Stimulated activated CD4-positive, alpha-beta T cell treated with anti-CD3 and anti-CD28 coated beads, Interleukin-4, amount 100 ng/mL, for 48 hours (primary cell): ENCODE data around the gene EDA.
A peak's percentile ranks its signal among the peaks of the same experiment; 100 is the strongest.

Experiments used
- DNase-seq, 2 donors: peaks; one replicate each; pipeline ENCODE4 v3.0.0-alpha.2; 2020; ENCODE audit warnings: low read depth in 2 of 2

The EDA gene

DNA sequence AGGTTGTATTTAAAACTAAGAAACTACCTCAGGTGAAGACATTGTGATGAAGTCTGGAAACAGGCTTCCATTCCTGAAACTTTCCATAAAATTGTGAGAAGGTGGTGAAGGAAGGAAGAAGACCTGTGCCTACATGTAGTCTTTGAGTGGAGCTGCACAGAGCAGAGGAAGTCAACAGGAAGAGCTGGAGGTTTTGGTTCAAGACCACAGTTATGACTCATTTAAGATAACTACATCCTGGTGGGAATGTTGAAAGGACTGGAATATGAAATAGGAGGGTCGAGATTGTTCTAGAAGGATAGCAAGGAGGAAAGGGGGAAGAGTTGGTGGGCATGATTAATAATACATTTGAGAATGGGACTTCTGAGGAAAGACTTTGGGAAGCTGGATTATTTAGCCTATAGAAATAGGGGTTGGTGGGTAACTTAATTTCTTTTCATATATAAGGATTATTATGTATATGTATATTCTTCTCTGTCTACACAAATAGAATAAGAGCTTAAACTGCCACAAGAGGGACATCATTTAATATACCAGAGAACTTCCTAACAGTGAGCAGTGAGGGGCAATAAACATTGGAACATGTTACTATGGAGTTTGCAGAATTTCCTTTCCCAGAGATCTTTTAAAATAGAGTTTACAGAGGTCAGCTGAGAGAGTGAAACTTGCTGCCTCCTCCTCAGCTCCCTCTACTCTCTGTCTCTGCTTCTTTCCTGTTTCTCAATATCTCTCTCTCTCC lies 410.4 kb downstream of the EDA start:
- no peak for DNase-seq

DNA sequence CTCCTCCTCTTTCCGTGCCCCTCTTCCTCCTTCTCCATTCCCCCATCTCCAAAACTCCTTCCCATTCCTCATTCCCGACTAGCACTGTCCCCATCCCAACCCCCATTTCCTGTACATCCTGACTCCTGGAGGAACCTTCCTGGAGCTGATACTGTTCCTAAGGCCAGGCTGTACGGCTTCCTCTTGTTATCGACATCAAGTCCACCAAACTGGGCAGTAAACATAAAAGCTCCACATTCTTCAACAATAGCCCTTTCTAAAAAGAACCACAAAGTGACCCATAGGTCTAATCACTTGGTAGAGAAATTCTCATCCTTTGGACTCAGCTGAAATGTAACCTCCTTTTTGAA lies 410.9 kb downstream of the EDA start:
- DNase-seq, result no peak

DNA sequence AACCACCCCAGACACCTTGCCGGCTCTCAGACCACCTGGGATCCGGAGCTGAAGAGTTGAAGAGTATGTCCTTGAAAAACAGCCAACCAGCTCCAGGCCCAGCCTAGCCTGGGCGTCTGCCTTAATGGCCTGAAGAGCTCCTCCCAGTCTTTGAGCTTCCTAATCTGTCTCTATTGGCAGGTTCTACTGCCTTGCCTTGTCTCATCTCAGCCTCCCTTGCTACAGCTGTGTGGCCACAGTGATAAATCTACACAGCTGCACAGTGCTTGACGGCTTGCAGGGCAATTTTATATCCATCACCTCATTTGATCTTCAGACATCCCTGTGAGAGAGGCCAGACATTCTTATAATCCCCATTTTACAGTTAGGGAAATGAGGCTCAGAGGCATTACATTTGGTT lies 413.9 kb downstream of the EDA start:
- DNase-seq, result no peak

DNA sequence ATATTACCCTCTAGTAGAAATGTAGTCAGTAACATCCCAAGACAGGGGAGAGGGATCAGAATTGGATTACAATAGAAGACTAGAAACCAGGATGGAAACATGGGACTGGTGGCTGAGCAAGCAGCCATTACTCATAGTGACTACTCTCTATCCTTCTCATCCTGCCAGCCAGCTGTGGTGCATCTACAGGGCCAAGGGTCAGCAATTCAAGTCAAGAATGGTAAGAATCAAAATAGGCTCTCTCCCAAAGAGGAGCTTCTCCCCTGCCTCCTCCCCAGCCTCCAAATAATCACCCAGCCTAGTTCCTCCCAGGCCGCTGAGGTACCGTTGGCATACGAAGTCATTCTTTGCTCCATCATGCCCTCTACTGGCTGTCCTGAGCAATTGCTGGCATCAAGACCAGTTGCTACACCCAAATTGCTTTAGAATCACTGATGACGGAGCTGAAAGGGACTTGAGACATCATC lies 414.4 kb downstream of the EDA start:
- DNase-seq, result peak; percentile 2 to 22

DNA sequence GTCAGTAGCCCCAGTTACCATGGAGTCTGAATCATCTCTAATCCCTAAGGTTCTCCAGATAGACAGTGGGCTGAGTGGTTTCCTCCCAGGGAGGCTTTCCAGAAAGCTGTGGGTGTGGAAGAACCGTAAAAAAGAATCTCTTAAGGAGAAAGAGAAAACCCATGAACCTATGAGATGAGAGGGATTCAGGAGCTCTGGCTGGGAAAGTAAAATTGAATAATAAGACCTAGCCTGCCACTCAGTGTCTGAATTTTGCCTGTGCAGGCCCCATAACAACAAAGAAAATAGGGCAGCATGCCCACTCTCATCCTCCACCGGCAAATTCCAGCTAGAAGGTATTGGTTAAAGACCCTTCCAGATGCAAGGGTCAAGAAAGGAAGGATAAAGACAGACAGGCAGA lies 416.9 kb downstream of the EDA start:
- DNase-seq, result no peak

DNA sequence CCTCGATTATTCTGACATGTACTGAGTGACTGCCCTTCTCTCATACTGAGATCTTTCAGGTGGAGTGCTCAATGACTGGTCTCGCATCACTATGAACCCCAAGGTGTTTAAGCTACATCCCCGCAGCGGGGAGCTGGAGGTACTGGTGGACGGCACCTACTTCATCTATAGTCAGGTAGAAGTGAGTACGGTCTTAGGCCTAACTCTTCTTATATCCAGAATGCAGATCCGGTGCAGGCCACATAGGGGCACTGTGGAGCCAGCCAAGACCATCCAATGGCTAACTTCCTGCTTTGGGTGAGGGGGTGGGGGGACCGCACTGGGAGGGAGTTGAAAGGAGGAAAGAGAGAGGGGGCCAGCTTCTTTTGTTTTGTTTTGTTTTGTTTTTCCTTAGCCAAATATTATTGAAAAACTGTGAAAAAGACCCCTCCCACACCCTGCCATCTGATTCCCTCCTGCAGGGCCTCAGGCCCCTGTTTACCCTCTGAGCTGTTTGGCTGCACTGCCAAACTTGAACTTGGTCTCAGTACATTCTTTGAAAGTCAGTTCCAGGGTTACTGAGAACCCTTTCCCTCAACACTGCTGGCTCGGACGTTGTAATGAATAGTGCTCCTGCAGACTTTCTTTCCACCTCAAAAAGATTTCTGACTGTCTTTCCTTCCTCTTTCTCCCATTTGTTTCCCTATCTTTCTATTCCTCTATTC lies 417.6 kb downstream of the EDA start:
- DNase-seq, result peak; percentile 21 to 23

DNA sequence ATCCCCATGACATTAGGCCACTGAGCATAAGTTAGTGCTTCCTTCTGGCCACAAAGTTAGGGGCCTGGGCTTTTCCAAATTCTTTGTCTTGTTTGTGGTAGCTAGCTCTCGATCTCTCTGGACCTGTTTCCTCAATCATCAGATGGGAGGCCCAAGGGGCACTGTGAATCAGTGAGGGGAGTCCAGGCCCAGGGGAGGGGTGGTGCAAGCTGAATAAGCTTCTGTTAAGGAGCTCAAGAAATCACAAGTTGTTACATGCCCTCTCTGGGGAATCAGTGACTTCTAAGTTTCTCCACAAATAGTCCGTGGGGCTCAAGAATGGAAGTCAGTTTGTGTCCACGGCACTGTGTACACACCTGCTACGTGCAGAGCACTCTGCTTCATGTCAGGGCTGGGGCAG lies 418.7 kb downstream of the EDA start:
- DNase-seq, result no peak

DNA sequence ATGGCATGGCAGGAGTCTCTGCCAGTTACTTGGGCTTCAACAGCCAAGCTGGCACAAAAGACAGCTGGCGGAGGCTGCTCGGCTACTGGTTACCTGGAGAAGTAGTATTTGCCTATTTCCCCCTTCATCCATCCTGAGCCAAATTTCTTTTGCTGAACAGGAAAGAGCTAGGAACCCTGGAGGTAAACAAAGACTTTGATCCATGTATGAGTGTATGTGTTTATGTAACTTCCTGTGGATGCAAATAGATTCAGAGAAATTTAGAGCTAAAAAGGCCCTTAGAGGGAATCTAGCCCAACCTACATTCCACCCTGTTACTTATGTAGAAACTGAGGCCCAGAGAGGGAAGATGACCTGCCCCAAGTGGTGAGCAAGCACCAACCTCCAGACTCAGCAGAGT lies 422.6 kb downstream of the EDA start:
- no peak for DNase-seq

DNA sequence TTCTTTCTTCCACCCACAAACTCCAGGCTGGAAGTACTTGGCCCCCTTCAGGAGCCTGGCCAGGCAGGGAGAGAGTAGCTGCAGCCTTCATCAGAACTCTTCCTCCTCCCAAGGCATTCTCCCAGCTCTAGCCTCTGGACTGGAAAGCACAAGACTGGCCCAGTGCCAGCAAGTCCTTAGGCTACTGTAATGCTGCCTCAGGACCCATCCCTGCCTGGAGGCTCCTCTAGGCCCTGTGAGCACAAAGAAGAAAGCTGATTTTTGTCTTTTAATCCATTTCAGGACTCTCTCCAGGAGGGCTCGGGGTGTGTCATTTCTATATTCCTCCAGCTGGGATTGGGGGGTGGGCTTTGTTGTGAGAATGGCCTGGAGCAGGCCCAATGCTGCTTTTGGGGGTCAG lies 423.0 kb downstream of the EDA start:
- DNase-seq, result no peak

DNA sequence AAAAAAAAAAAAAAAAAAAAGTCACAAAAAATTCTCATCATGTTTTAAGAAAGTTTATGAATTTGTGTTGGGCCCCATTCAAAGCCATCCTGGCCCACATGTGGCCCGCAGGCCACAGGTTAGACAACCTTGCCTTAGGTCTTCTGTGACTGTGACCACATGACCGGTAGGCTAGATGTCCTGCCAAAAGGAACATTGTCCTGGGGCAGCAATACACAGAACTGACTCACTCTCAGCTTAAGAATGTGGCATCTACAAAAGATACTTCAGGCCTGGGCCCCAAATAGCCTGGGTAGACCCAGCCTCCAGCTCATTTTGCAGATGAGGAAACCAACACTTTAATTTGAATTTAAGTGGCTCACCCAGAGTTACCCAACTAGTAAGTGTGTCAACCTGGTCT lies 423.8 kb downstream of the EDA start:
- DNase-seq, result no peak

DNA sequence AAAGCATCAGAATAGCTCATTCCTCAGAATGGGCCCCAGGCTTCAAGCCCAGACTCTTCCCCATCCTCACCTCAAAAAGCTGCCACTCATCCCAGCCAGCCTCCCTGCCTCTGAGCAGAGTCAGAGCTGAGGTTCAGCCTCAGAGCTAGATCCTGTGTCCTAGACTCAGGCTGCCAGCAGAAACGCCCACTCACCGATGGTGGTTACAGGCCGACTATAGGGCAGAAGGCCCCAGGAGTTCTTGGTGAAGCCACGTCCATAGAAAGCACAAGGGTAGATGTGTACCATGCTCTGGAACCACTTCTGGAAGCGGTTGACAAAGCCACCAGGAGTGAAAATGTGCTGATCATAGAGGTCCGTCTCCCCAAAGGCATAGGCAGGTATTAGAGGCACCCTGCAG lies 426.1 kb downstream of the EDA start:
- DNase-seq, result no peak

DNA sequence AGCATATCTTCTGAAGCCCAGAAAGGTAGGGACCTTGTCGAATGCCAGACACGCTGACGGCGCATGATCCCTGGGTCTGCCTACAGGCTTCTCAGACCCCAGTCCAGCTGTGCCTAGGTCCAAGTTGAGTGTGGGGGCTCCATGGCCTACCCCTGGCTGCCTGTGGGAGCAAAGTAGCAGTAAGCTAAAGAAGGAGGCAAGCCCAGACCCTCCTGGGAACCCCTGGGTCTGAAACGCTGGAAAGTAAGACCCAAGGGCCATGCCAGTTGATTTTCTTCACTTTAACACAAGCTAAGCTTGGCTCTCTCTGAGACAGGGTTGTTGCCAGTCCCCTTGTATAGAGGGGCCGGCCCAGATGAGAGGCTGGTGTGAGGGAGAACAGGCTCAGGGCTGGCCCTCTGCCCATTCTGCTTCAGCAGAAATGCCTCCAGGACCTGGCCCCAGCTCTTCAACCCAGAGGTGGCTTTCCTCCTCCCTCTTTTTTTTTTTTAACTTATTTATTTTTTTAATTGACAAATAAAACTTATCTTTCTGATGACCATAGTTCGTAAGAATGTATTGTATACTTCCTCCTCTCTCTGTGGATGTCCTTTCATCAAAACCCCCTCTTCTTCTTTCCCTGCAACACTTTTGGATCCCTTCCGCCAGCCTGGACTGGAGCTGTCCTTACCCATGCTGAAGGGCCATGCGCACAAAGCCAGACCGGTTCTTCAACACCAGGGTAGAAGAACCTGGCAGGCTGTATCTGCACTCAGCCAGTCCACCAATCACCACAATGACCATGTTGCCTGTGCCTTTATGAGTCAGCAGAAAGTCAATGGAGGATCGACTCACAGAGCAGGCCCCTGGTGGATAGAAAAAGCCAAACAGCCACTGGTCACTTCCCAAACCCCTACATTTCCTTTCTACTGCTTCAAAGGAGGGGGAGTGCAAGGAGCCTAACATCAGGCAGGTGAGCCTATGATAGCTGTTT lies 426.8 kb downstream of the EDA start:
- DNase-seq, result no peak

DNA sequence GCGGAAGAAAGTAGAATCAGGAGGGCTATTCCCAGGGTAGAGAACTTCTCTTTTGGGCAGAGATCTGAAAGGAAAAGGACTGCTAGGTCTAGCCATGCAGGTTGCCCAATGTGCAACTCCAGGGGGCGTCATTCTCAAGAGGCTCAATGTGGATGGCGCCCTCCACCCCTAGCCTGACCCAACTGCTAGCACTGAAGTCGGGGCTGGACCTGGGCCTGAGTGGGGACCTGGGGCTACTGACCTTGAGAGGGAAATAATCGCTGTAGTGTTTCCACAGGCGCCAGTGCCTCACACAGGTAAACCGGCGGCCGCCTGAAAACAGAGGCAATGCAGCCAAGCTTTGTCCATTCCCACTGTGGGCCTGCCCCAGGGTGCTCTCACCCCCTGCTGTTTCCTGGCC lies 427.8 kb downstream of the EDA start:
- no peak for DNase-seq

DNA sequence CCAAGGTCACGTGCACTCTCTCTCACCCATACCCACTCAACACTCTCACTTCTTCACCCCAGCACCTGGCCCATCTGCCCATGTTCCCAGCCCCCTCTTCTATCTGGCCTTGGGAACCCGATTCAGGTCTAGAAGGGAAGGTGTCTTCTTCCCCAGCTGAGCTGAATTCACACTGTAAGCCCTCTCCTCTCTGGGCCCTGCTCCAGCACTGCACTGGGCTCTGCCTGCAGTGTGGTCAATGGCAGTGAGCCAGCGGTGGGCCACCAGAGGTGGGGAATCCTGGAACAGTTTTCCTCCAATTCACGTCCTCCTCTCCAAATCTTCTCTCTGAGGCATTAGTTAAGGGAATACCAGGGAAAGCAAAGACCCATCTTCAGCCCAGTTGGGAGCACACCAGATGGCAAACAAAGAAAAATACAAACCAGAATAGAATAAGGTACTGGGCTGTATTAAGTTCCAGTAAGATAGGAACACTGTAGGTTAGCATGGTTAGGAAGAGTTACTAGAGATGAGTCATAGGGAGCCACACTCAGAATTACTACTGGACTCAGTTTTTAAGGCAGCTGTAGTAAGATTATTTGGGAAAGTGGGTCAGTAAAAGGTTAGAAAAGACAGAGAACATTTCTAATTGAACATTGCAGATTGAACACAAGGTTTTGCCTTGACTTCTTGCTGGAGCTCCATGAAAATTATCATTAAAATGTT lies 428.8 kb downstream of the EDA start:
- no peak for DNase-seq

DNA sequence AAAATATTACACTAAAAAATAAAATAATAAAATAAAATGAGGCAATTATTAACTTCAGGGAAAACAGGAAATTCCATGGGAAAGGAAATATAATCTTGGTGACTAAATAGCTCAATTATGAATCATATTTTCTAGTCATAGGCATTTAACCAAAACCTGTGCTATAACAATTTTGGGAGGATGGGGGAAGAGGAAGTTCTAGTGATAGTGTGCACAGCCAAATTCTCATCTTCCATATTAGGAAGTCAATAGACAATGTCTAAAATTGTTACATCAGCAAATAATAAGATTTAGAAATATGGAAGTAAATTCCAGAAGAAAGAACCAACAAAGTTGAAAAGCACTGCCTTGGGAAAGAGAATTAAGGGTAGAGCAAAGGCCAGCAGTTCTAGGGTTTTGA lies 431.1 kb downstream of the EDA start:
- DNase-seq, result no peak

DNA sequence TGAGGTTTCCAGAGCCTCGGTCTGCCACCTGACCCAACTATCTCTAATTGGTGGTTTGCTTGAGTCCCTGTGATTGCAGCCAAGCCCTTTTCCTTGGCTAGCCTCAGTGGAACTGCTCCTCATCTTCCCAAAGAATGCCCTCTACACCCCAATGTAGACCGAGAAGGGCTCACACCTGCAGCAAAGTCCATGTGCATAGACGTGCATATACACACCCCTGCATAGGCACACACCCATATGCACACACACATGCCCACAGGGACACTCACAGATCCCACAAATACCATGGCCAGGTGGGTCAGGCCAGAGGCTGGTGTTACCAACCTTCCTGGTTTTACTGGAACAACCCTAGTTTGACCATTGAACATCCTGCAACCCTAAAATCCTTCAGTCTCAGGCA lies 433.5 kb downstream of the EDA start:
- no peak for DNase-seq

DNA sequence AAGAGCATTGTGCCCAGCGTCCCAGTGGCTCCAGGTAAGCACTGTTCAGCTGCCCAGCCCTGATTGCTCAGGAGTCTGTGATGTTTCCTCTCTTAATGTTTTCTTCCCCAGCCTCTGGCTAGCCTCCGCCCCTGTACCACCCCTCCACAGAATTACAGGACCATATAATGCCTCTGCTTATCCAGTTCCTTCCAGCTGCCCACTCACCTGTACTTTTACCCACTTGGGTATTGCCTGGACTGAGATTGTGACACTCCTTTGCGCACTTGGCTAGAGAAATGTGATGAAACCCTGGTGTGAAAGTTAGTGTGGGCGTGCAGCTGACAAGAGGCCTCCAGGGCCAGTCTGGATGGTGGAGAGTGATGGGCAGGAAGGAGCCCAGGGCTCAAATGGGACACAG lies 434.0 kb downstream of the EDA start, which contains the start of gene AWAT2:
TSS of gene AWAT2 (minus strand) at position 14 of the 400 bp plus-strand sequence. CDS start at position 8, 6 bp downstream.
- DNase-seq, result no peak

DNA sequence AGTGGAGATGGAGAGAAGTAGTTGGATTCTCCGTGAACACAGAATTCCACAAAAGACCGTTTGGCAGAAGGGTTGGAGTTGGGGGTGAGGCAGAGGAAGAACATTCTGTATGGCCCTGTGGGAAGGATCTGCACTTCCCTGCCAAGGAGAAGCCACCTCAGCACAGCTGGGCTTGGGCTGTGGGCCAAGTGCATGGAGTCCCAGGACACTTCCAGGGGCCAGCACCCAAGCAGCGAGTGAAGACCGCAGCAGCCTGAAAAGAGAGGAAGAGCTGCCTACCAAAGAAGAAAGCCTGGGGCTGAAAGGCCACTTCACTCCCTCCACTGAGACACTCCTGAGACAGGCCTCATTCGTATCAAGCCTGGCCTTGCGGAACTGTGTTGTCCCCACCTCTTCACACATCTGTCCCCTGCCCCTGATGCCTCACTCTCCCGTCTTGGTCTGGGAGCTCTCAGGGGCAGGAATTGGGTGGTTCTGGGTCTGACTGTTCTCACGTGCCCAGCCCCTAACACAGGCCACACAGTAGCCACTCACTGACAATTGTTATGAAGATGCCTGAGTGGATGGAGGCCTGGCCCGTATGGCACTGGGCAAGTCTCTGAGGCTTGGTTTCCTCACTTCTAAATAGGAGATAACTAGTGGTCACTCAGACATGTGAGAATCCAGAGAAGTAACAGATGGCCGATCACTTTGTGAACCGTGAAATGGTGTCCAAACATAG lies 437.1 kb downstream of the EDA start:
- no peak for DNase-seq

DNA sequence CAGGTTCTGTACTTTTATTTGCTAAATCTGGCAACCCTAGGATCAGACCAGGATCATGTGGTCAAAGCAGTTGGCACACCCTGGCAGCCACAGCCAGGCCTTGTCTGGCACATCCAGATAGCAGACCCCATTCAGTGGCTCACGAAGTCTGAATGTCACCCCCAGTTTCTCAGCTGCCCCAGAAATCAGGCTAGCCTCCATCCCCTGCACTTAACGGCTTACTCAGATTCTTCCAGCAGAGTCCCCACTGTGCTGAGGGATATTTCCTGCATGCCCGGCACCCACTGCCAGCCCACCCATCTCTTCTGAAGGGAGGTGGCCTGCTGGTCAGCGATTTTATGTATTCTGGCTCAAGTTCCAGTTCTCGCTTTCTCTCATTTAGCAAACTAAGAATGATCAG lies 438.5 kb downstream of the EDA start:
- DNase-seq, result no peak

DNA sequence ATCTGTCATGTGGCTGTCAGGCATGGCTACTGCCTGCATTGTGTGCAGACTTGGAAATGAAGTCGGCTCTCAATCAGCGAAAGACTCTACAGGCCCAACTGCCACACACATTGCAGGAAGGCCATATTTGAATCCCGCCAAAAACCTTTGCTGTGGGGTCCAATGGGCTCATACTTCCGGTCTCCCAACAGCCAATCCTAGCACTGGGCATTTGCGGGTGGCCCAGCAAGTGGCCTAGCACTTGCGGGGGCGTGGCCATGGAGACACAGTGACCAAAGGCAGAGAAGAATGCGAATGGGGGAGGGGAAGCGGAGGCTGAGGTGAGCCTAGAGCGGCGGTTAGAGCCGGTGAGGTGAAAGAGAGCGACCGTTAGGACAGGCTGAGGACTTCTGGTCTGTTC lies 446.2 kb downstream of the EDA start, which contains the start of gene OTUD6A:
TSS of gene OTUD6A (plus strand) at position 382 of the 400 bp plus-strand sequence. CDS start 68 bp downstream, outside the sequence.
- no peak for DNase-seq
